ENCODE data around the gene ACOT4. TPM values are rescaled to one million over a fixed set of nuclear protein-coding genes. Genes with fewer than 3 reads are reported as not detected.

ACOT4 gene
- total and polyA plus RNA-seq, 2 of the 8 experiments (the other 6 are each of a cell fraction or from before 2014, with no cell fraction given): 0.80 to 1.1 TPM

DNA sequence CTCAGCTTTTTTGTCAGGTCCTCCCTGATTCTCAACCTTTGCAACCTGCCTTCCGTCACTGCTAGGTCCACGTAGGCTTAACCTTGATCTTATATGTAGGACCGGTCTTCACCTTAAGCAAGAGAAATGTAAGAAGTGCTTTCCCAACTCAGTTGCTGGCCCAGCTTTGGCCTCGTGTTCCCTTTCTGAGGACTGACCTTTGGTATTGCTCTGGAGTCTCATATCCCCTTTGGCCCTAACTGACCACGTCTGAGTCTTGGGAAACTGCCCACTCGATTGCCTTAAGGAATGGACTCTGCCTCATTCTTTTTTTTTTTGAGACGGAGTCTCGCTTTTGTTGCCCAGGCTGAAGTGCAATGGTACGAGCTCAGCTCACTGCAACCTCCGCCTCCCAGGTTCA lies 28.6 kb downstream of the ACOT4 start:
- Histone ChIP-seq H2BK5ac (ENCODE audit: low read depth, low read length) (no peak overlapping the region), H4K8ac (ENCODE audit: extremely low read depth, insufficient read depth, low read length) (no peak overlapping the region), H2BK120ac (replicated peaks; ENCODE audit: low read depth, low read length) (no peak overlapping the region), H3K23ac (ENCODE audit: insufficient read length) (no peak overlapping the region), H3K27me3 (replicated peaks in 1 of 4; ENCODE audit: control insufficient read depth in 3 of 4, extremely low read depth in 1 of 4, insufficient read depth in 3 of 4, low read length in 3 of 4) (peaks cover 0 to 11% (median 3%) of the 10 kb centered on the region in 4 experiments; a peak in 2 of 7 replicates), H3K23me2 (ENCODE audit: low read depth, low read length) (0 out of 2 replicates have a peak, but pooled peaks cover 2% of the 10 kb centered on the region), H4K91ac (replicated peaks; ENCODE audit: insufficient read length, low read length) (no peak overlapping the region), H3K9ac (replicated peaks in 1 of 4; ENCODE audit: extremely low read depth in 1 of 4, low read depth in 3 of 4, low read length in 3 of 4) (no peak overlapping the region), H2AK5ac (ENCODE audit: low read depth, low read length) (no peak overlapping the region), H2AFZ (ENCODE audit: low read length) (no peak overlapping the region), H3K79me1 (ENCODE audit: low read depth, low read length) (no peaks in the 10 kb centered on the region), H3K4me2 (ENCODE audit: insufficient read depth in 1 of 2, low read depth in 2 of 2, low read length in 2 of 2) (no peak overlapping the region), H3K4me1 (replicated peaks in 1 of 4; ENCODE audit: control insufficient read depth in 3 of 4, insufficient read depth in 4 of 4, low read length in 3 of 4) (peaks cover 0 to 5% (median 0%) of the 10 kb centered on the region in 4 experiments; a peak in 1 of 7 replicates), H3K56ac (replicated peaks; ENCODE audit: insufficient read length, low read depth, low read length) (no peak overlapping the region), H2BK20ac (ENCODE audit: low read length) (no peak overlapping the region), H2BK15ac (ENCODE audit: low read length) (no peak overlapping the region), H4K5ac (ENCODE audit: insufficient read length, low read depth, low read length) (no peak overlapping the region), H3K14ac (ENCODE audit: insufficient read length) (no peak overlapping the region), H3K79me2 (ENCODE audit: control insufficient read depth in 1 of 2, insufficient read depth in 2 of 2, low read length in 2 of 2) (no peaks in the 10 kb centered on the region), H4K20me1 (replicated peaks in 1 of 2; ENCODE audit: control insufficient read depth in 1 of 2, insufficient read depth in 2 of 2, low read length in 2 of 2) (peaks cover 0 to 3% of the 10 kb centered on the region in 2 experiments), H2BK12ac (ENCODE audit: low read depth, low read length) (no peak overlapping the region), H3K27ac (ENCODE audit: low read depth, low read length) (no peak overlapping the region), H3K36me3 (ENCODE audit: control insufficient read depth in 2 of 4, insufficient read depth in 4 of 4, low read length in 3 of 4) (no peaks in the 10 kb centered on the region), H3K4ac (replicated peaks; ENCODE audit: insufficient read length, low read depth, low read length) (no peak overlapping the region), H3K9me3 (ENCODE audit: insufficient read depth in 2 of 2, low read depth in 1 of 2, low read length in 1 of 2) (no peaks in the 10 kb centered on the region), H3K18ac (ENCODE audit: extremely low read depth, low read length) (no peak overlapping the region), H3K4me3 (ENCODE audit: extremely low read depth in 1 of 4, insufficient read depth in 2 of 4, low read depth in 3 of 4, low read length in 4 of 4) (no peak overlapping the region)
- no peak for DNase-seq (ENCODE audit: low read depth in 1 of 2, low spot score in 2 of 2)
- ChIA-PET CTCF (ENCODE audit: partially characterized antibody) (interaction anchor here (0.7 to 1.3 kb wide), 4 partner anchors 14 to 99 kb away, joined by 3 to 5 read pairs (median 3); no protein-coding TSS in a partner anchor), POLR2A (ENCODE audit: partially characterized antibody) (interaction anchor here (1.3 kb wide), 1 partner anchor 13 kb away, joined by 4 read pairs; no protein-coding TSS in a partner anchor)
- no peak for FAIRE-seq
- 93% methylated on average over 10 of the region's 10 CpGs; no CpG with 5 or more reads in 1 of the 2 experiments for WGBS, 2 experiments (ENCODE audit: extremely low coverage in 1 of 2, insufficient coverage in 1 of 2, insufficient read length in 1 of 2, insufficient replicate concordance in 2 of 2, low coverage in 1 of 2, low lambda C conversion rate in 2 of 2, missing lambda C conversion rate in 1 of 2)
- no peak for TF ChIP-seq NRF1 (IDR thresholded peaks at IDR 0.05; ENCODE audit: low read depth, low read length)
- TF ChIP-seq KDM4A (IDR thresholded peaks at IDR 0.05; ENCODE audit: low read depth, low read length, severe bottlenecking): no peak
- TF ChIP-seq FOSL1 (IDR thresholded peaks at IDR 0.05; ENCODE audit: insufficient read depth, low read depth, low read length): no peak
- no peak for TF ChIP-seq KDM5A (IDR thresholded peaks at IDR 0.05; ENCODE audit: low read length)
- TF ChIP-seq, protein P1, sequence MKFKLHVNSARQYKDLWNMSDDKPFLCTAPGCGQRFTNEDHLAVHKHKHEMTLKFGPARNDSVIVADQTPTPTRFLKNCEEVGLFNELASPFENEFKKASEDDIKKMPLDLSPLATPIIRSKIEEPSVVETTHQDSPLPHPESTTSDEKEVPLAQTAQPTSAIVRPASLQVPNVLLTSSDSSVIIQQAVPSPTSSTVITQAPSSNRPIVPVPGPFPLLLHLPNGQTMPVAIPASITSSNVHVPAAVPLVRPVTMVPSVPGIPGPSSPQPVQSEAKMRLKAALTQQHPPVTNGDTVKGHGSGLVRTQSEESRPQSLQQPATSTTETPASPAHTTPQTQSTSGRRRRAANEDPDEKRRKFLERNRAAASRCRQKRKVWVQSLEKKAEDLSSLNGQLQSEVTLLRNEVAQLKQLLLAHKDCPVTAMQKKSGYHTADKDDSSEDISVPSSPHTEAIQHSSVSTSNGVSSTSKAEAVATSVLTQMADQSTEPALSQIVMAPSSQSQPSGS (IDR thresholded peaks at IDR 0.05; ENCODE audit: low read length): no peak
- no peak for TF ChIP-seq RXRA (IDR thresholded peaks at IDR 0.05; ENCODE audit: insufficient read depth, low read depth, low read length)
- TF ChIP-seq SRF (IDR thresholded peaks at IDR 0.05; ENCODE audit: low read depth, low read length): no peak
- TF ChIP-seq EGR1 (IDR thresholded peaks at IDR 0.05; ENCODE audit: borderline replicate concordance, low read depth, low read length): no peak
- TF ChIP-seq JUN (IDR thresholded peaks at IDR 0.05; ENCODE audit: low read depth, low read length): no peak
- no peak for TF ChIP-seq TAF7 (optimal IDR thresholded peaks at IDR 0.05; ENCODE audit: borderline replicate concordance, low read depth, low read length)

Data from H1 (cell line).